GM12878 (cell line): Measurements from ENCODE around the gene RABGGTB. TPM values are rescaled to one million over a fixed set of nuclear protein-coding genes. Genes with fewer than 3 reads are reported as not detected.

ENCODE experiments used
- BCL11A ChIP-seq: IDR thresholded peaks from 2 replicates; pipeline ENCODE4 v1.6.1; 2011; ENCODE audit warnings: low read depth, low read length
- BHLHE40 ChIP-seq, 2 experiments: fragments of 450-650 bp in 1 of 2; IDR thresholded peaks; 2 replicates each; pipeline ENCODE4 v1.6.1; 2011 to 2017; ENCODE audit warnings: low read depth in 2 of 2, borderline replicate concordance in 1 of 2, improper control_type of control experiment in 1 of 2, low read length in 1 of 2, mild to moderate bottlenecking in 1 of 2
- CHD1 ChIP-seq: IDR thresholded peaks from 2 replicates; pipeline ENCODE4 v1.6.1; 2012; ENCODE audit warnings: low read depth, low read length, improper control_type of control experiment
- CREM ChIP-seq: IDR thresholded peaks from 2 replicates; pipeline ENCODE4 v1.6.1; 2014; ENCODE audit warnings: antibody characterized with exemption, low read depth
- ESRRA ChIP-seq: IDR thresholded peaks from 2 replicates; pipeline ENCODE4 v1.6.1; 2012; ENCODE audit warnings: mild to moderate bottlenecking, low read length, improper control_type of control experiment
- FOXK2 ChIP-seq: fragments of 450-650 bp; IDR thresholded peaks from 2 replicates; pipeline ENCODE4 v1.6.1; 2017; ENCODE audit warnings: mild to moderate bottlenecking, moderate library complexity
- IRF4 ChIP-seq: IDR thresholded peaks from 2 replicates; pipeline ENCODE4 v1.6.1; 2011; ENCODE audit warnings: low read depth, low read length
- MYC ChIP-seq: IDR thresholded peaks from 2 replicates; pipeline ENCODE4 v1.6.1; 2011; ENCODE audit warnings: mild to moderate bottlenecking, low read length, moderate library complexity, inconsistent platforms; ENCODE audit not compliant: insufficient read depth, insufficient replicate concordance, insufficient read length, severe bottlenecking
- NFIC ChIP-seq: IDR thresholded peaks from 2 replicates; pipeline ENCODE4 v1.6.1; 2012; ENCODE audit warnings: low read depth, mild to moderate bottlenecking, inconsistent platforms, low read length, moderate library complexity
- NFYA ChIP-seq: IDR thresholded peaks from 2 replicates; pipeline ENCODE4 v1.6.1; 2011; ENCODE audit warnings: low read depth, mild to moderate bottlenecking, low read length, improper control_type of control experiment, borderline replicate concordance
- POLR2A ChIP-seq: IDR thresholded peaks from 2 replicates; pipeline ENCODE4 v1.6.1; 2011; ENCODE audit warnings: low read depth, mild to moderate bottlenecking, low read length
- POLR2AphosphoS5 ChIP-seq: IDR thresholded peaks from 2 replicates; pipeline ENCODE4 v1.6.1; 2011; ENCODE audit warnings: mild to moderate bottlenecking, low read length, inconsistent platforms
- SMAD1 ChIP-seq: fragments of 450-650 bp; IDR thresholded peaks from 2 replicates; pipeline ENCODE4 v1.6.1; 2018; ENCODE audit warnings: mild to moderate bottlenecking, low read depth; ENCODE audit not compliant: partially characterized antibody
- TBL1XR1 ChIP-seq: IDR thresholded peaks from 2 replicates; pipeline ENCODE4 v1.6.1; 2012; ENCODE audit warnings: low read depth, low read length, improper control_type of control experiment
- ZNF622 ChIP-seq: fragments of 450-650 bp; IDR thresholded peaks from 2 replicates; pipeline ENCODE4 v1.6.1; 2017; ENCODE audit warnings: mild to moderate bottlenecking, inconsistent platforms
- polyA plus RNA-seq, 11 experiments: library from polyadenylated mRNA; depleted of rRNA in 4 of 11; unstranded in 6 of 11; stranded (reverse) in 5 of 11; fragments of >200 nt; fragmentation: Nextera tagmentation in 4 of 11; fragmentation: Illumina TruSeq in 1 of 11; extraction: Ambion mirVana in 4 of 11; extraction: Trizol in 1 of 11; gene quantifications; 1 replicate in 1 of 11; 2 replicates in 10 of 11; pipeline versions ENCODE4 v1.2.1 to v1.2.3, GENCODE V29; 2011 to 2016; ENCODE audit warnings: inconsistent platforms in 2 of 11, missing spikeins in 2 of 11, low read depth in 1 of 11
- total RNA-seq, 4 experiments: library from RNA; depleted of rRNA in 3 of 4; stranded (reverse); fragments of >200 nt in 3 of 4; fragmentation: Illumina TruSeq in 1 of 4; extraction: Trizol in 1 of 4; gene quantifications; 2 replicates each; pipeline versions ENCODE4 v1.2.1 to v1.2.3, GENCODE V29; 2013 to 2021
- TF ChIP-seq, protein P1 (sequence below): fragments of 450-650 bp; formaldehyde crosslinking; IDR thresholded peaks from 2 replicates; pipeline ENCODE4 v1.4.0; 2020; ENCODE audit warnings: mild to moderate bottlenecking, moderate library complexity
- TF ChIP-seq, protein P2 (sequence below): fragments of 150-350 bp; IDR thresholded peaks from 2 replicates; pipeline ENCODE4 v1.6.1; 2014; ENCODE audit warnings: mild to moderate bottlenecking, low read depth, low read length
- TF ChIP-seq, protein P3 (sequence below): IDR thresholded peaks from 2 replicates; pipeline ENCODE4 v1.6.1; 2012; ENCODE audit warnings: low read depth, low read length, improper control_type of control experiment
- TF ChIP-seq, protein P4 (sequence below): fragments of 450-650 bp; IDR thresholded peaks from 2 replicates; pipeline ENCODE4 v1.6.1; 2017; ENCODE audit warnings: borderline replicate concordance

The RABGGTB gene
- total and polyA plus RNA-seq, 10 of the 15 experiments (the other 5 are each of a cell fraction or from before 2014, with no cell fraction given) = 50.5 to 213 (median 157) TPM

DNA sequence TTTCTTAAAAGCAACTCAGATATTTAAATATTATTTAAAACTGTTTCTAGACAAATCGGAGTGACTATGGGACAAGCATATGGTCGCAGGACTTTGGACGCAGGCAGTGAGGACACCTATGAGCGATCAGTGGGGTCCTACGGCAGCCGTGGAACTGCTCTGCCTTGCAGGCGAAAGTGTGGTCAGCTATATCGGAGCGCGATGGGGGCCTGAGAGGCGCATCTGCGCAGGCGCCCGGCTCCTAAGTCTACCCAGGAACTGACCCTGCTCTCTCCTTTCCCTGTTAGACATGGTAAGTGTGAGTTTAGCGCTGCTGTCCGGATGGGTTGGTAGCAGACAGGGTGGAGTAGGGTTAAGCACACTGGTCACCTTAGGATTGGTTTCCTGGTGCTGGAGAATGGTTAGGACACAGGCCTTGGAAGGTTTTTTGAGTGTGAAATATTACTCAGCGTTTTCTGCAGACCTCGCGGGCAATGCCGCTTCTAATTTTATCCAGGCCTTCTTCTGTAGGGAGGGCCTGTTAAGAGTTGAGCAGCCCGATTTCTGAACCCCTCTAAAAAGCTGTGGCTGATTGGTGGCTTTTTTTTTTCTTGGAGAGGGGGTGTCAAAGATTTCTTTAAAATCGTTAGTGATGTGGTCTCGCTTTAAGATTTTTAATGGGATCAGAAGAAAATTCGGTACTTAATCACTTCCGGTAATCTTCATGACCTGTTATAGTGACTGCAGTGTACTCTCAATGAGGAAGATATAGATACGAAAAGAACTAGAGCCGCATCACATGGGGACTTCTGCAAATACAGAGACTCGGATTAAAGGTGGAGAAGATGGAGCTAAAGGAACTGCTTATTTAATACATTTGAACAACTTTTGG, at the start of gene RABGGTB (continued):
- TF ChIP-seq, protein P1, sequence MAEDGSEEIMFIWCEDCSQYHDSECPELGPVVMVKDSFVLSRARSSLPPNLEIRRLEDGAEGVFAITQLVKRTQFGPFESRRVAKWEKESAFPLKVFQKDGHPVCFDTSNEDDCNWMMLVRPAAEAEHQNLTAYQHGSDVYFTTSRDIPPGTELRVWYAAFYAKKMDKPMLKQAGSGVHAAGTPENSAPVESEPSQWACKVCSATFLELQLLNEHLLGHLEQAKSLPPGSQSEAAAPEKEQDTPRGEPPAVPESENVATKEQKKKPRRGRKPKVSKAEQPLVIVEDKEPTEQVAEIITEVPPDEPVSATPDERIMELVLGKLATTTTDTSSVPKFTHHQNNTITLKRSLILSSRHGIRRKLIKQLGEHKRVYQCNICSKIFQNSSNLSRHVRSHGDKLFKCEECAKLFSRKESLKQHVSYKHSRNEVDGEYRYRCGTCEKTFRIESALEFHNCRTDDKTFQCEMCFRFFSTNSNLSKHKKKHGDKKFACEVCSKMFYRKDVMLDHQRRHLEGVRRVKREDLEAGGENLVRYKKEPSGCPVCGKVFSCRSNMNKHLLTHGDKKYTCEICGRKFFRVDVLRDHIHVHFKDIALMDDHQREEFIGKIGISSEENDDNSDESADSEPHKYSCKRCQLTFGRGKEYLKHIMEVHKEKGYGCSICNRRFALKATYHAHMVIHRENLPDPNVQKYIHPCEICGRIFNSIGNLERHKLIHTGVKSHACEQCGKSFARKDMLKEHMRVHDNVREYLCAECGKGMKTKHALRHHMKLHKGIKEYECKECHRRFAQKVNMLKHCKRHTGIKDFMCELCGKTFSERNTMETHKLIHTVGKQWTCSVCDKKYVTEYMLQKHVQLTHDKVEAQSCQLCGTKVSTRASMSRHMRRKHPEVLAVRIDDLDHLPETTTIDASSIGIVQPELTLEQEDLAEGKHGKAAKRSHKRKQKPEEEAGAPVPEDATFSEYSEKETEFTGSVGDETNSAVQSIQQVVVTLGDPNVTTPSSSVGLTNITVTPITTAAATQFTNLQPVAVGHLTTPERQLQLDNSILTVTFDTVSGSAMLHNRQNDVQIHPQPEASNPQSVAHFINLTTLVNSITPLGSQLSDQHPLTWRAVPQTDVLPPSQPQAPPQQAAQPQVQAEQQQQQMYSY (CRISPR knock-in tag) = no peak
- TF ChIP-seq BHLHE40 (IDR thresholded peaks at IDR 0.05; ENCODE audit: borderline replicate concordance in 1 of 2, low read depth in 2 of 2, low read length in 1 of 2) = peak; percentile 22 to 30; a peak in 1 of 4 replicates
- TF ChIP-seq, protein P2, sequence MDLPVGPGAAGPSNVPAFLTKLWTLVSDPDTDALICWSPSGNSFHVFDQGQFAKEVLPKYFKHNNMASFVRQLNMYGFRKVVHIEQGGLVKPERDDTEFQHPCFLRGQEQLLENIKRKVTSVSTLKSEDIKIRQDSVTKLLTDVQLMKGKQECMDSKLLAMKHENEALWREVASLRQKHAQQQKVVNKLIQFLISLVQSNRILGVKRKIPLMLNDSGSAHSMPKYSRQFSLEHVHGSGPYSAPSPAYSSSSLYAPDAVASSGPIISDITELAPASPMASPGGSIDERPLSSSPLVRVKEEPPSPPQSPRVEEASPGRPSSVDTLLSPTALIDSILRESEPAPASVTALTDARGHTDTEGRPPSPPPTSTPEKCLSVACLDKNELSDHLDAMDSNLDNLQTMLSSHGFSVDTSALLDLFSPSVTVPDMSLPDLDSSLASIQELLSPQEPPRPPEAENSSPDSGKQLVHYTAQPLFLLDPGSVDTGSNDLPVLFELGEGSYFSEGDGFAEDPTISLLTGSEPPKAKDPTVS = no peak
- no peak for TF ChIP-seq NFYA
- TF ChIP-seq FOXK2 = no peak
- peak; percentile 42; the same call in 1 of the 2 replicates for TF ChIP-seq NFIC
- peak; percentile 21; the same call in 1 of the 2 replicates for TF ChIP-seq ESRRA
- TF ChIP-seq SMAD1 = peak; percentile 50
- peak; percentile 100 for TF ChIP-seq POLR2AphosphoS5
- TF ChIP-seq TBL1XR1 = peak; percentile 37; the same call in 1 of the 2 replicates
- peak; percentile 94 for TF ChIP-seq MYC
- peak; percentile 20; the same call in 1 of the 2 replicates for TF ChIP-seq IRF4
- peak; percentile 100 for TF ChIP-seq POLR2A
- TF ChIP-seq CREM = peak; percentile 52; the same call in 1 of the 2 replicates
- no peak for TF ChIP-seq ZNF622
- no peak for TF ChIP-seq BCL11A
- TF ChIP-seq, protein P3, sequence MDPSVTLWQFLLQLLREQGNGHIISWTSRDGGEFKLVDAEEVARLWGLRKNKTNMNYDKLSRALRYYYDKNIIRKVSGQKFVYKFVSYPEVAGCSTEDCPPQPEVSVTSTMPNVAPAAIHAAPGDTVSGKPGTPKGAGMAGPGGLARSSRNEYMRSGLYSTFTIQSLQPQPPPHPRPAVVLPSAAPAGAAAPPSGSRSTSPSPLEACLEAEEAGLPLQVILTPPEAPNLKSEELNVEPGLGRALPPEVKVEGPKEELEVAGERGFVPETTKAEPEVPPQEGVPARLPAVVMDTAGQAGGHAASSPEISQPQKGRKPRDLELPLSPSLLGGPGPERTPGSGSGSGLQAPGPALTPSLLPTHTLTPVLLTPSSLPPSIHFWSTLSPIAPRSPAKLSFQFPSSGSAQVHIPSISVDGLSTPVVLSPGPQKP = no peak
- TF ChIP-seq, protein P4, sequence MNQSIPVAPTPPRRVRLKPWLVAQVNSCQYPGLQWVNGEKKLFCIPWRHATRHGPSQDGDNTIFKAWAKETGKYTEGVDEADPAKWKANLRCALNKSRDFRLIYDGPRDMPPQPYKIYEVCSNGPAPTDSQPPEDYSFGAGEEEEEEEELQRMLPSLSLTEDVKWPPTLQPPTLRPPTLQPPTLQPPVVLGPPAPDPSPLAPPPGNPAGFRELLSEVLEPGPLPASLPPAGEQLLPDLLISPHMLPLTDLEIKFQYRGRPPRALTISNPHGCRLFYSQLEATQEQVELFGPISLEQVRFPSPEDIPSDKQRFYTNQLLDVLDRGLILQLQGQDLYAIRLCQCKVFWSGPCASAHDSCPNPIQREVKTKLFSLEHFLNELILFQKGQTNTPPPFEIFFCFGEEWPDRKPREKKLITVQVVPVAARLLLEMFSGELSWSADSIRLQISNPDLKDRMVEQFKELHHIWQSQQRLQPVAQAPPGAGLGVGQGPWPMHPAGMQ = peak; percentile 96
- peak; percentile 49; the same call in 1 of the 2 replicates for TF ChIP-seq CHD1
